Mononuclear cell (primary cell): ENCODE results near the gene CLTRN. TPM values are rescaled to one million over a fixed set of nuclear protein-coding genes. Genes with fewer than 3 reads are reported as not detected.

Experiments used
- H3K27me3 ChIP-seq: 2 replicates; pipeline ENCODE4 v1.6.0; 2011; ENCODE audit warnings: low read length, control low read depth; ENCODE audit not compliant: insufficient read depth
- H3K4me1 ChIP-seq: 2 replicates; pipeline ENCODE4 v1.5.1; 2011; ENCODE audit warnings: mild to moderate bottlenecking, low read length, control low read depth; ENCODE audit not compliant: insufficient read depth
- H3K4me3 ChIP-seq: 2 replicates; pipeline ENCODE4 v1.5.1; 2011; ENCODE audit warnings: mild to moderate bottlenecking, low read length, moderate library complexity
- H3K9me3 ChIP-seq: 2 replicates; pipeline ENCODE4 v1.5.1; 2011; ENCODE audit warnings: low read depth, mild to moderate bottlenecking, control low read depth, low read length
- total RNA-seq: library from RNA; depleted of rRNA; stranded (reverse); fragments of >200 nt; gene quantifications from one replicate; pipeline ENCODE4 v1.2.3, GENCODE V29; 2012

Gene CLTRN
- total RNA-seq, 1 donor = 0.31 TPM

- Histone ChIP-seq H3K4me1 (no peaks in the 10 kb centered on the region), H3K9me3 (no peaks in the 10 kb centered on the region), H3K27me3 (no peaks in the 10 kb centered on the region), H3K4me3 (no peak overlapping the region)
Observed at GRCh38 chrX:15617111-15617510, 47.5 kb downstream of the CLTRN start.

DNA sequence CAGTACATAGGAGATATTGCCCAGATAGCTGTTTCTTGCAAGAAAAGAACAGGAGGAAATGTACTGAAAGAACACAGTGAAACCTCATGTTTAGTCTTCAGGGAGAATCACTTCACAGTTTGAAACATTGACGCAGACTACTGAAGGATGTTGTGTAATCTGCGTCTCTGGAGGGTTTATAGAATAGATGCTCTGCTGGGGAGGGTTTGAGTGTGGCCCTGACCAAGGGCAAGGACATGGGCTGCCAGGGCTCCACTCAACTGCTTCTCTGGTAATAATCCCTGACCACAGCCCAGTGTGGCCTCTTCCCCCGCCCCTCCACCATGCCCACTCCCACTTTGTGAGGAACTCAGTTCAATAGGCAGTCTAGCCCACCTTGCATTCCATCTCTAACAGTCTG lies 48.1 kb downstream of the CLTRN start:
- H3K9me3 ChIP-seq = no peaks in the 10 kb centered on the region
- no peaks in the 10 kb centered on the region for H3K4me1 ChIP-seq
- H3K27me3 ChIP-seq = no peaks in the 10 kb centered on the region
- H3K4me3 ChIP-seq = no peak overlapping the region

DNA sequence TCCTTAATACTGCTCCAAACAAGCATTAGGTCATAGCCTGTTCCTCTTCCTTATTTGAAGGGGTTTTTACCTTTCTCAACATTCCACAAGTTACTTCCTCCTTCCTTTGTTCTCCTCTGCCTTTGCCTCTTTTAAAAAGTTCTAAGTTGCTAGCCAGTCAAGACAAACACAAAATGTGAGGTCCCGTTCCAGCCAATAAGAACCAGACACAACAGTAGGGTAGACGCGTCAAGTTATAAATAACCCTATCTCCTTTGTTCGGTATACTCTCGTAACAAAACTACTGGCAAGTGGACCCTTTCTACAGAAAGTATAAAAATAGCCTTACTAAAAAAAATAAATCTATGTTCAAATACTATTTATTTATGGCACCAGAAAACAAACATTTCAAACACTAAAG lies 57.5 kb downstream of the CLTRN start:
- Histone ChIP-seq H3K4me1 (no peaks in the 10 kb centered on the region), H3K27me3 (no peaks in the 10 kb centered on the region), H3K4me3 (no peak overlapping the region), H3K9me3 (no peaks in the 10 kb centered on the region)

- Histone ChIP-seq H3K4me1 (no peaks in the 10 kb centered on the region), H3K27me3 (no peaks in the 10 kb centered on the region), H3K4me3 (no peak overlapping the region), H3K9me3 (no peaks in the 10 kb centered on the region)
Observed at GRCh38 chrX:15606136-15606535, 58.5 kb downstream of the CLTRN start.

- no peaks in the 10 kb centered on the region for H3K4me1 ChIP-seq
- H3K27me3 ChIP-seq = no peaks in the 10 kb centered on the region
- H3K4me3 ChIP-seq = no peak overlapping the region
- H3K9me3 ChIP-seq = no peaks in the 10 kb centered on the region
Observed at GRCh38 chrX:15605226-15605625, 59.4 kb downstream of the CLTRN start.

DNA sequence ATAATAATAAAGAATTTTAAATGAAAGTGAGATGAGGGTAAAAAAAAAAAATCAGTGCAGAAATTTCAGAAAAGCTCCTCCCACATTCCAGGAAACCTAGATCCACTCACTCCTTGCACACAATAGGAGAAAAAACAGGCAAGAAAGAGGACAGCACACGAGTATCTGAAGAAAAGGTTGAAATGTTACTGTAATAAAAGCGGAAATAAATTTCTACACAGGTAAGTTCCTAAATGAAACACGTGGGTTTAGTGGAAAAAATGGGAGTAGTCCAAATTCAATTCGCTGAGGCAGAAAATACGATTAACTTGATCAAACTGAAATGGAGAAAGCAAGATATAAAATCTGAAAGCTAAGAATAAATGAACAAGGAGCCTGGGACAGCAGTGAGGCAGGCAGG lies 61.8 kb downstream of the CLTRN start:
- H3K27me3 ChIP-seq = no peaks in the 10 kb centered on the region
- no peaks in the 10 kb centered on the region for H3K4me1 ChIP-seq

DNA sequence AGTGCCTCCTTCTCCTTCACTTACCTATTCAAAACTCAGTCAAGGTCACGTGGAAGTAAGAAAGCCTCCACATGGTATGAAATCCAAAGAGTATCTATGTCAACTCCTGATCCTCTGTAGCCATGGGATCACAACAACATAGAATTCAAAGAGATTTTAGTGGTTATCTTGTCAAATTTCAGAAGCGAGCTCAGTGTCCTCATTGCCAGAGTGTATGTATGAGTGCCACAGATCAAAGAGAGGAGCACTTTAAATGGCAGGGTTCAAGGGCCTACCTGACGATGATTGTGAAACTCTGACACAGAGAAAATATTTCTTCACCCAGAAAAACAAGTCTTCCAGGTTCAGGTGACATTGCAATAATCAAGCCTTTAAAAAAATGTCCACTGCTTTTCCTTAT lies 62.7 kb downstream of the CLTRN start:
- H3K9me3 ChIP-seq = no peaks in the 10 kb centered on the region
- no peaks in the 10 kb centered on the region for H3K4me1 ChIP-seq
- H3K27me3 ChIP-seq = no peaks in the 10 kb centered on the region
- H3K4me3 ChIP-seq = no peak overlapping the region

More for the DNA sequence above, 61.8 kb downstream of the CLTRN start:
- no peaks in the 10 kb centered on the region for H3K9me3 ChIP-seq
- no peak overlapping the region for H3K4me3 ChIP-seq

- H3K9me3 ChIP-seq = no peaks in the 10 kb centered on the region
- no peaks in the 10 kb centered on the region for H3K4me1 ChIP-seq
- H3K27me3 ChIP-seq = no peaks in the 10 kb centered on the region
- no peak within 1 kb of the TSS for H3K4me3 ChIP-seq
Observed at GRCh38 chrX:15600745-15601144, 63.9 kb downstream of the CLTRN start, which contains the start of gene ACE2. Gene ACE2, minus strand, starts transcription at chrX:15600960. Its CDS starts 49 bp downstream, at chrX:15600911.

- Histone ChIP-seq H3K4me3 (no peak overlapping the region), H3K9me3 (no peaks in the 10 kb centered on the region), H3K27me3 (no peaks in the 10 kb centered on the region), H3K4me1 (no peaks in the 10 kb centered on the region)
Observed at GRCh38 chrX:15600049-15600448, 64.6 kb downstream of the CLTRN start.

DNA sequence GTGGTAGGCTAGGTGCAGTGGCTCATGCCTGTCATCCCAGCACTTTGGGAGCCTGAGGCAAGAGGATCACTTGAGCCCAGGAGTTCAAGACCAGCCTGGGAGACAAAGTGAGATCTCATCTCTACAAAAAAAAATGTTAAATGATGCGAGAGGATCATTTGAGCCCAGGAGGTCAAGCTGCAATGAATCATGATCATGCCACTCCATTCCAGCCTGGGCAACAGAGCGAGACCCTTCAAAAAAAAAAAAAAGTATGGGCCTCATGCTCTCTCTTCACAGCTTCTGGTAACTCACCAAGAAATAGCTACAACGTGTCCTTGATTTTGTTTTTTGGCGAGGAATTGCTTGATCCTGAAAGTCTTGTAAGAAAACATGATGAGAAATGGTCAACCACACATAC lies 65.1 kb downstream of the CLTRN start:
- Histone ChIP-seq H3K4me1 (no peaks in the 10 kb centered on the region), H3K4me3 (no peak overlapping the region), H3K9me3 (no peaks in the 10 kb centered on the region), H3K27me3 (no peaks in the 10 kb centered on the region)

- H3K27me3 ChIP-seq = no peaks in the 10 kb centered on the region
Observed at GRCh38 chrX:15598026-15598425, 66.6 kb downstream of the CLTRN start.

DNA sequence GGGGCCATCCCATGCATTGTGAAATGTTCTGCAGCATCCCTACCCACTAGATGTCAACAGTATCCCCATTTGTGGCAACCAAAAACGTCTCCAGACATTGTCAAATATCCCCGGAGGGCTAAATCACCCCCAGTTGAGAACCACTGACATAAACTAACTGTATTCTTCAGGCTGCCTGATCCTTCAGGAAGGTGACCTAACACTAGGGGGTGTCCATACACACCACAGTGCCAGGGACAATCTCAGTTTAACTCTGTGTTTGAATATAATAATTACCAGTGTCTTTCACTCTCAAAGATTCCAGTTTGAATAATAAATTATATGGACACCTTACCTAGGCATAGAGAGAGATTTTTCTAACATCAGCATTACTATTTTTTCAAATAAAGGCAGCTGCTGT lies 70.2 kb downstream of the CLTRN start:
- Histone ChIP-seq H3K27me3 (no peaks in the 10 kb centered on the region), H3K4me3 (no peak overlapping the region), H3K4me1 (no peaks in the 10 kb centered on the region)

More at GRCh38 chrX:15598026-15598425, 66.6 kb downstream of the CLTRN start:
- Histone ChIP-seq H3K9me3 (no peaks in the 10 kb centered on the region), H3K4me3 (no peak overlapping the region), H3K4me1 (no peaks in the 10 kb centered on the region)

DNA sequence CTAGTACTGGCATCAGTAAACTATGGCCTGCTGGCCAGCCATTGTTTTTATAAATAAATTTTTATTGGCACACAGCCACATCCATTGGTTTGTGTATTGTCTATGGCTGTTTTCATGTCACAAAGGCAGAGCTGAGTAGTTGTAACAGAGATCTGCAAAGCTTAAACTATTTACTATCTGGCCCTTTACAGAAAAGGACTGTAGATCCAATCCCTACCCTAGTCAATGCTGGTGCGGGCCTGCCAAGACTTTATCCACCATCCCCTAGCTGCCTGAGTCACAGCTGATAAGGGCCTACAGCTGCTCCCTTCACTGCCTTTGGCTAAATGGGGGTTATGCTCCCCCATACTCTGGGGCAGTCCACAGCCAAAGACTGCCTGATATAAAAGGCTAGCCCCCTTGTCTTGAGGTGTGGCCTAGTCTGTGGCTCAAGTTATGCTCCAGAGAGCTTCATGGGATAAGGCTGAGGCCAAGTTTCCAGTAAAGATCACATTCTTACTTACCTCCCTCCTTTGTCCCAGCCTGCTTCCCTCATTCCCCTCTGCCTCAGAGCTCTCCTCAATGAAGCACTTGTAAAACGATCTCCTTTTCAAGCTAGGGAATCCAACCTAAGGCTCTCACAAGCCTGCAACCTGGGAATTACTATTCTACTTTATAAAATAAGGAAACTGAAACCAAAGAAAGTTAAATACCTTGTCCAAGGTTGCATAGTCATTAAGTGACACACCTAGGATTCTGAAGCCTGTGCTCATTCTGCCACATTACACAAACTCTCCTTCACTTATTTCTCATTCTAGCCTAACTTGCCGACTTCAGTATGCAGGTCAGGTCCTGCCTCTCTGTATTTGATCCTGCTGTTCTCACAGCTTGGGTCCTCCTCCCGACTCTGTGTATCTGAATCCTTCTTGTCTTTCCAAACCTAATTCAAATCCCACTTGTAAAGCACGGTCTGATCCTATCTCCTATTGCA lies 84.5 kb downstream of the CLTRN start:
- Histone ChIP-seq H3K4me3 (no peak overlapping the region), H3K27me3 (no peaks in the 10 kb centered on the region), H3K9me3 (no peaks in the 10 kb centered on the region), H3K4me1 (no peaks in the 10 kb centered on the region)

More for the DNA sequence above, 70.2 kb downstream of the CLTRN start:
- H3K9me3 ChIP-seq = no peaks in the 10 kb centered on the region
